SK-N-SH (cell line): Measurements from ENCODE around the gene AKT2. TPM values are rescaled to one million over a fixed set of nuclear protein-coding genes. Genes with fewer than 3 reads are reported as not detected.

Experiments
- CTCF ChIA-PET: fragments of 300-600, 350-600 bp; formaldehyde crosslinking; extraction: SDS; loops from one replicate; lab custom pipeline; 2021; lab: Yijun Ruan, JAX
- POLR2A ChIA-PET: fragments of 350-600 bp; sonication (Branson Sonifier 250); formaldehyde crosslinking; extraction: SDS; loops from one replicate; lab custom pipeline; 2020; ENCODE audit warnings: antibody characterized with exemption, inconsistent platforms; lab: Yijun Ruan, JAX
- DNase-seq: peaks from one replicate; pipeline ENCODE4 v3.0.0; 2012
- H2AFZ ChIP-seq: fragments of 200-600 bp; sonication (generic); 2 replicates; pipeline ENCODE4 v1.8.1; 2016; ENCODE audit warnings: antibody characterized with exemption, mild to moderate bottlenecking, low read depth
- H3F3A ChIP-seq: fragments of 200-600 bp; sonication (generic); replicated peaks from 2 replicates; pipeline ENCODE3; 2016; ENCODE audit warnings: antibody characterized with exemption, mild to moderate bottlenecking; ENCODE audit not compliant: insufficient read depth
- H3K27ac ChIP-seq, 2 experiments: fragments of 200-500 bp in 1 of 2; fragments of 200-600 bp in 1 of 2; sonication (Bioruptor generic) in 1 of 2; sonication (generic), shearing (Covaris generic) in 1 of 2; 2 replicates each; pipeline versions ENCODE4 v1.5.1 to v1.6.1; 2014 to 2016; ENCODE audit warnings: low read depth in 2 of 2, inconsistent platforms in 1 of 2, low read length in 1 of 2, mild to moderate bottlenecking in 1 of 2, mixed read lengths in 1 of 2
- H3K27me3 ChIP-seq: fragments of 200-600 bp; sonication (generic), shearing (Covaris generic); 2 replicates; pipeline ENCODE4 v1.6.1; 2016; ENCODE audit warnings: mixed run types; ENCODE audit not compliant: insufficient read depth
- H3K36me3 ChIP-seq, 2 experiments: fragments of 200-500 bp in 1 of 2; fragments of 200-600 bp in 1 of 2; sonication (Bioruptor generic) in 1 of 2; sonication (generic) in 1 of 2; replicated peaks in 1 of 2; 2 replicates each; pipeline versions ENCODE3 to v1.5.1; 2014 to 2016; ENCODE audit warnings: low read length in 1 of 2, mild to moderate bottlenecking in 1 of 2; ENCODE audit not compliant: insufficient read depth in 2 of 2, control insufficient read depth in 1 of 2
- H3K4me1 ChIP-seq, 2 experiments: fragments of 200-500 bp in 1 of 2; fragments of 200-600 bp in 1 of 2; sonication (Bioruptor generic) in 1 of 2; sonication (generic), shearing (Covaris generic) in 1 of 2; 2 replicates each; pipeline versions ENCODE4 v1.5.1 to v1.6.1; 2014 to 2016; ENCODE audit warnings: low read depth in 1 of 2, low read length in 1 of 2, mixed run types in 1 of 2; ENCODE audit not compliant: insufficient read depth in 2 of 2, control insufficient read depth in 1 of 2
- H3K4me2 ChIP-seq: fragments of 200-600 bp; sonication (generic), shearing (Covaris generic); 2 replicates; pipeline ENCODE4 v1.6.1; 2017; ENCODE audit warnings: mixed run types
- H3K4me3 ChIP-seq, 2 experiments: fragments of 200-500 bp in 1 of 2; fragments of 200-600 bp in 1 of 2; sonication (Bioruptor generic) in 1 of 2; sonication (generic), shearing (Covaris generic) in 1 of 2; 2 replicates each; pipeline versions ENCODE4 v1.5.1 to v1.8.1; 2014 to 2016; ENCODE audit warnings: low read depth in 2 of 2, inconsistent platforms in 1 of 2, low read length in 1 of 2, mild to moderate bottlenecking in 1 of 2, mixed read lengths in 1 of 2, moderate library complexity in 1 of 2
- H3K79me2 ChIP-seq: fragments of 200-600 bp; sonication (generic); 2 replicates; pipeline ENCODE4 v1.8.1; 2017; ENCODE audit warnings: mild to moderate bottlenecking; ENCODE audit not compliant: insufficient read depth
- H3K9ac ChIP-seq: fragments of 200-600 bp; sonication (generic); 2 replicates; pipeline ENCODE4 v1.6.1; 2017; ENCODE audit warnings: mixed run types
- H3K9me2 ChIP-seq: fragments of 200-600 bp; sonication (generic); 2 replicates; pipeline ENCODE4 v1.6.1; 2017; ENCODE audit warnings: mixed run types
- H3K9me3 ChIP-seq: fragments of 200-600 bp; sonication (generic); 2 replicates; pipeline ENCODE4 v1.6.1; 2017; ENCODE audit warnings: mixed run types, mild to moderate bottlenecking, moderate library complexity
- H4K20me1 ChIP-seq: fragments of 200-600 bp; sonication (generic); 2 replicates; pipeline ENCODE4 v1.6.1; 2017; ENCODE audit warnings: mild to moderate bottlenecking, mixed run types; ENCODE audit not compliant: insufficient read depth
- ELF1 ChIP-seq: IDR thresholded peaks from 2 replicates; pipeline ENCODE4 v1.4.0; 2012
- FOXJ3 ChIP-seq: sonication (generic); formaldehyde crosslinking; IDR thresholded peaks from 2 replicates; pipeline ENCODE4 v1.5.1; 2020; ENCODE audit warnings: mild to moderate bottlenecking, missing genetic modification reagents
- FOXM1 ChIP-seq: IDR thresholded peaks from 2 replicates; pipeline ENCODE4 v1.4.0; 2012; ENCODE audit warnings: low read depth, mild to moderate bottlenecking
- GABPA ChIP-seq: IDR thresholded peaks from 2 replicates; pipeline ENCODE4 v1.4.0; 2012; ENCODE audit warnings: low read depth, mild to moderate bottlenecking
- GATA2 ChIP-seq: sonication (generic); formaldehyde crosslinking; IDR thresholded peaks from 2 replicates; pipeline ENCODE4 v1.5.0; 2020; ENCODE audit warnings: mild to moderate bottlenecking, missing genetic modification reagents
- MEF2A ChIP-seq: IDR thresholded peaks from 2 replicates; pipeline ENCODE4 v1.4.0; 2012; ENCODE audit warnings: low read depth, borderline replicate concordance
- MXI1 ChIP-seq: IDR thresholded peaks from 2 replicates; pipeline ENCODE4 v1.6.1; 2012; ENCODE audit warnings: mild to moderate bottlenecking, low read depth, low read length, improper control_type of control experiment
- NFIC ChIP-seq: IDR thresholded peaks from 2 replicates; pipeline ENCODE4 v1.4.0; 2012; ENCODE audit warnings: borderline replicate concordance
- NRF1 ChIP-seq: IDR thresholded peaks from 2 replicates; pipeline ENCODE4 v1.6.1; 2012; ENCODE audit warnings: low read depth, mild to moderate bottlenecking, low read length
- POLR2AphosphoS5 ChIP-seq: IDR thresholded peaks from 2 replicates; pipeline ENCODE4 v1.6.1; 2012; ENCODE audit warnings: low read depth, low read length
- TAF1 ChIP-seq: IDR thresholded peaks from 2 replicates; pipeline ENCODE4 v1.6.1; 2012; ENCODE audit warnings: low read depth, mild to moderate bottlenecking, low read length, moderate library complexity, borderline replicate concordance
- WGBS: methylation state at CpG from one replicate; pipeline ENCODE4 v1.1.6; 2017; ENCODE audit warnings: low lambda C conversion rate; 5-methylcytosine and 5-hydroxymethylcytosine counted together
- polyA plus RNA-seq, 3 experiments: library from polyadenylated mRNA; depleted of rRNA; stranded (reverse); fragments of >200 nt; gene quantifications; 2 replicates each; pipeline ENCODE4 v1.2.3, GENCODE V29; 2012
- TF ChIP-seq, protein P1 (sequence below): fragments of 200-600 bp; sonication (generic); IDR thresholded peaks from 2 replicates; pipeline ENCODE4 v1.6.1; 2017; ENCODE audit warnings: antibody characterized with exemption, mild to moderate bottlenecking, moderate library complexity
- TF ChIP-seq, protein P2 (sequence below): IDR thresholded peaks from 2 replicates; pipeline ENCODE4 v1.6.1; 2012; ENCODE audit warnings: mild to moderate bottlenecking, low read depth, low read length, moderate library complexity

Gene AKT2
- polyA plus RNA-seq, 1 of the 3 experiments (the other 2 are of a cell fraction) = 99.8 TPM

DNA sequence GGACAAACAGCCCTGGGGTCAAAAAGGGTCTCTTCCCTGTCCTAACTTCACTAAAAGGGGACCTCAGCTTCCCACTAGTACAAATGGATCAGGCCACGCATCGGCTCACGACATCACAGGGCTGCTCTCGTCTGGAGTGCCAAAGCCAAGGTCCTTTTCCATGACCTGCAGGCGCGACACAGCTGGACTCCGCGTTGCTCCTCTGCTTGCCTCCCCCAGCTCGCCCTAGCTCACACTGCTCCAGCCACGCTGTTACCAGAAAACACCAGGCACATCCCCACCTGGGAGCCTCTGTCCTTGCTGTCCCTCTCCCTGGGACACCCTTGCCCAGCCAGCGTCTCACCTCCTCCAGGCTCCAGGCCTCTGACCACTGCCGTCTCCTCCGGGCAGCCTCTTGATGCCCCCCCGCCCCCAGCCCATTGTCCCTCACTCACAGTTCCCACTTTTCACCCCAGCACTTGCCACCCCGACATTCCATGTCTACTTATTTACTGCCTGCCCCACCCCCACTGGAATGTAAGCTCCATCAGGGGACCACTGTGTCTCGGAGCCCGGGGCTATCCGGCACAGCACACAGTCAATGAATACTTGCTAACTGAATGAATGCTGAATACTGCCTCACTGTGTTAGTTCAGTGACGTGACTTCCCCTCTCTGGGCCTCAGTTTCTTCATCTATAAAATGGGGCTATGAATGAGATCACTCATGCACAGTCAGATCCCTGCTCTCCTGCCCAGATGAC lies 20.7 kb downstream of the AKT2 start:
- Histone ChIP-seq H3K4me2 (no peak overlapping the region), H3K27ac (no peak overlapping the region), H3K9ac (no peak overlapping the region), H3K9me2 (no peaks in the 10 kb centered on the region), H3K27me3 (no peaks in the 10 kb centered on the region), H3F3A (peaks cover 3% of the 10 kb centered on the region), H4K20me1 (peaks cover 27% of the 10 kb centered on the region), H3K4me1 (no peaks in the 10 kb centered on the region; a peak in 1 of 4 replicates), H3K36me3 (peaks cover 3 to 8% of the 10 kb centered on the region in 2 experiments), H3K79me2 (peaks cover 52% of the 10 kb centered on the region), H3K4me3 (no peak overlapping the region), H3K9me3 (no peaks in the 10 kb centered on the region), H2AFZ (no peak overlapping the region)
- POLR2A ChIA-PET = no interaction called here
- CTCF ChIA-PET = no interaction called here
- DNase-seq = no peak
- TF ChIP-seq FOXM1 (no peak), NRF1 (no peak), MXI1 (no peak), POLR2AphosphoS5 (no peak)
- TF ChIP-seq, protein P1, sequence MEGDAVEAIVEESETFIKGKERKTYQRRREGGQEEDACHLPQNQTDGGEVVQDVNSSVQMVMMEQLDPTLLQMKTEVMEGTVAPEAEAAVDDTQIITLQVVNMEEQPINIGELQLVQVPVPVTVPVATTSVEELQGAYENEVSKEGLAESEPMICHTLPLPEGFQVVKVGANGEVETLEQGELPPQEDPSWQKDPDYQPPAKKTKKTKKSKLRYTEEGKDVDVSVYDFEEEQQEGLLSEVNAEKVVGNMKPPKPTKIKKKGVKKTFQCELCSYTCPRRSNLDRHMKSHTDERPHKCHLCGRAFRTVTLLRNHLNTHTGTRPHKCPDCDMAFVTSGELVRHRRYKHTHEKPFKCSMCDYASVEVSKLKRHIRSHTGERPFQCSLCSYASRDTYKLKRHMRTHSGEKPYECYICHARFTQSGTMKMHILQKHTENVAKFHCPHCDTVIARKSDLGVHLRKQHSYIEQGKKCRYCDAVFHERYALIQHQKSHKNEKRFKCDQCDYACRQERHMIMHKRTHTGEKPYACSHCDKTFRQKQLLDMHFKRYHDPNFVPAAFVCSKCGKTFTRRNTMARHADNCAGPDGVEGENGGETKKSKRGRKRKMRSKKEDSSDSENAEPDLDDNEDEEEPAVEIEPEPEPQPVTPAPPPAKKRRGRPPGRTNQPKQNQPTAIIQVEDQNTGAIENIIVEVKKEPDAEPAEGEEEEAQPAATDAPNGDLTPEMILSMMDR = no peak
- 93% methylated on average over 19 of the region's 19 CpGs for WGBS

DNA sequence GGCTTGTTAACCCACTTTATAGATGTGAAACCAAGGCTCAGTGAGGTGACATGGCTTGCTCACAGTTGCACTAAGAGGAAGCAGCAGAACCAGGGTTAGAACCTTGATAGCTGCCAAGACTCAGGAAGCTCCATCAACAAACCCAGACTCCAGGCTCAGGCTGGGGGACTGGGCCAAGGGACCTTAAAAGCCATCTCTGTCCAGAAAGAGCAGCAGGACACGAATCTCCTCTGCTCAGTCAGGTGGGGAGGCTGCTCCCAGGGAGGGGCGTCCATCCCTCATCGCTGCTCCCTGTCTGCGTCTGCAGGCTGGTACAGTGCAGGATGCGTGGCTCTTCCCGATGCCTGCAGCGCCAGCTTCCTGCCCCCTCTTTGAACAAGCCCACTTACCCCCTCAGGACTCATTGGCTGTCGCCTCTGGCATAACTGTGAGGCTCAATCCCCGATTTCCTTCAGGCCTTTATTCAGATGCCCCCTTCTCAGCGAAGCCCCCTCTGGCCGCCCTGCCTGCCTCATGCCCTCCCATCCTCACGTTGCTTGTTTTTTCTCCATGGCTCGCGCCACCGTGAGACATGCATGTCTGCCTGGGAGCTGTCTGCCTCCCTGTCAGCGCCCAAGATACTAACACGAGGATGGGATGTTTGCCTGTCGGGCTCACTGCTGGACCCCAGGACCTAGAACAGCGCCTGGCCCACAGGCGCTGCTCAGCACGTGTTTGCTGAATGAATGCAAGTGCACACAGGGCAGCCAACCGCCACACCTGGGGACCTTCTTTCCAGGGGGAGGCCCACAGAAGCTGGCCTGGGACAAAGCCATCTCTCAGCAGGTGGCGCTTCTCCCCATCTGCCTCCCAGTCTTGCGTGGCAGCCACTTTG lies 21.5 kb downstream of the AKT2 start:
- Histone ChIP-seq H3K79me2 (peaks cover 50% of the 10 kb centered on the region), H3K4me2 (no peak overlapping the region), H3K9ac (no peak overlapping the region), H3K4me1 (no peaks in the 10 kb centered on the region; a peak in 1 of 4 replicates), H3K36me3 (peaks cover 0 to 8% of the 10 kb centered on the region in 2 experiments), H3K9me2 (no peaks in the 10 kb centered on the region), H3K27me3 (no peaks in the 10 kb centered on the region), H3K4me3 (no peak overlapping the region), H3K27ac (no peak overlapping the region), H3F3A (peaks cover 3% of the 10 kb centered on the region), H2AFZ (no peak overlapping the region), H3K9me3 (no peaks in the 10 kb centered on the region), H4K20me1 (peaks cover 26% of the 10 kb centered on the region)
- no peak for DNase-seq
- WGBS = 96% methylated on average over 19 of the region's 24 CpGs
- ChIA-PET CTCF (no interaction called here), POLR2A (no interaction called here)
- TF ChIP-seq, protein P2, sequence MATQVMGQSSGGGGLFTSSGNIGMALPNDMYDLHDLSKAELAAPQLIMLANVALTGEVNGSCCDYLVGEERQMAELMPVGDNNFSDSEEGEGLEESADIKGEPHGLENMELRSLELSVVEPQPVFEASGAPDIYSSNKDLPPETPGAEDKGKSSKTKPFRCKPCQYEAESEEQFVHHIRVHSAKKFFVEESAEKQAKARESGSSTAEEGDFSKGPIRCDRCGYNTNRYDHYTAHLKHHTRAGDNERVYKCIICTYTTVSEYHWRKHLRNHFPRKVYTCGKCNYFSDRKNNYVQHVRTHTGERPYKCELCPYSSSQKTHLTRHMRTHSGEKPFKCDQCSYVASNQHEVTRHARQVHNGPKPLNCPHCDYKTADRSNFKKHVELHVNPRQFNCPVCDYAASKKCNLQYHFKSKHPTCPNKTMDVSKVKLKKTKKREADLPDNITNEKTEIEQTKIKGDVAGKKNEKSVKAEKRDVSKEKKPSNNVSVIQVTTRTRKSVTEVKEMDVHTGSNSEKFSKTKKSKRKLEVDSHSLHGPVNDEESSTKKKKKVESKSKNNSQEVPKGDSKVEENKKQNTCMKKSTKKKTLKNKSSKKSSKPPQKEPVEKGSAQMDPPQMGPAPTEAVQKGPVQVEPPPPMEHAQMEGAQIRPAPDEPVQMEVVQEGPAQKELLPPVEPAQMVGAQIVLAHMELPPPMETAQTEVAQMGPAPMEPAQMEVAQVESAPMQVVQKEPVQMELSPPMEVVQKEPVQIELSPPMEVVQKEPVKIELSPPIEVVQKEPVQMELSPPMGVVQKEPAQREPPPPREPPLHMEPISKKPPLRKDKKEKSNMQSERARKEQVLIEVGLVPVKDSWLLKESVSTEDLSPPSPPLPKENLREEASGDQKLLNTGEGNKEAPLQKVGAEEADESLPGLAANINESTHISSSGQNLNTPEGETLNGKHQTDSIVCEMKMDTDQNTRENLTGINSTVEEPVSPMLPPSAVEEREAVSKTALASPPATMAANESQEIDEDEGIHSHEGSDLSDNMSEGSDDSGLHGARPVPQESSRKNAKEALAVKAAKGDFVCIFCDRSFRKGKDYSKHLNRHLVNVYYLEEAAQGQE = no peak
- TF ChIP-seq GATA2 = no peak
- no peak for TF ChIP-seq NFIC
- no peak for TF ChIP-seq TAF1
- no peak for TF ChIP-seq MEF2A
- no peak for TF ChIP-seq ELF1
- TF ChIP-seq FOXJ3 (CRISPR knock-in tag) = no peak
- TF ChIP-seq, protein P1 = no peak
- TF ChIP-seq GABPA = no peak
